Astrocyte of the cerebellum (primary cell): ENCODE results near the gene RBMX.

Experiments
- DNase-seq: peaks from one replicate; pipeline ENCODE4 v3.0.0-alpha.2; 2011; ENCODE audit warnings: low read depth
- H3K4me3 ChIP-seq: 2 replicates; pipeline ENCODE4 v1.5.1; 2011; ENCODE audit warnings: mild to moderate bottlenecking, low read depth, low read length, moderate library complexity
- CTCF ChIP-seq: IDR thresholded peaks from 2 replicates; pipeline ENCODE4 v1.5.1; 2012; ENCODE audit warnings: low read length, low read depth, moderate library complexity, mild to moderate bottlenecking; ENCODE audit errors: missing control alignments
- in situ Hi-C: cut with HindIII; loops from 2 replicates; pipeline ENCODE4 v1.10.0; 2017; ENCODE audit warnings: low sequenced_read_pairs

The RBMX gene

GRCh38 chrX:136835761-136836160, 44.8 kb downstream of the RBMX start:
- no peak for DNase-seq
- H3K4me3 ChIP-seq, result no peak overlapping the region
- in situ Hi-C loops, result no loop called here
- no peak for TF ChIP-seq CTCF

GRCh38 chrX:136829413-136829812, 51.1 kb downstream of the RBMX start:
- DNase-seq, result no peak
- in situ Hi-C loops, result no loop called here
- H3K4me3 ChIP-seq, result no peak overlapping the region
- TF ChIP-seq CTCF, result no peak

- no peak for DNase-seq
- in situ Hi-C loops, result no loop called here
- H3K4me3 ChIP-seq, result no peak overlapping the region
- TF ChIP-seq CTCF, result no peak
These were observed 51.7 kb downstream of the RBMX start for GRCh38 chrX:136828830-136829229.

GRCh38 chrX:136827026-136827425, 53.5 kb downstream of the RBMX start:
- DNase-seq, result no peak
- no peak overlapping the region for H3K4me3 ChIP-seq
- in situ Hi-C loops, result no loop called here
- no peak for TF ChIP-seq CTCF

- no peak overlapping the region for H3K4me3 ChIP-seq
- in situ Hi-C loops, result no loop called here
- no peak for DNase-seq
- no peak for TF ChIP-seq CTCF
These were observed 54.8 kb downstream of the RBMX start for GRCh38 chrX:136825771-136826170.
